HG02759 (cell line): ENCODE results near the gene AMTN.
"Not testable (repeated sequence)": the region's sequence is repeated elsewhere in the genome, so short reads cannot be mapped to it uniquely, and the experiment has no call there.

Experiments used
- ATAC-seq: cut with Tn5 transposase; IDR thresholded peaks from one replicate; pipeline ENCODE4 v1.9.1; 2021; ENCODE audit warnings: mild to moderate bottlenecking, moderate library complexity; ENCODE audit not compliant: unreplicated experiment

Gene AMTN, protein sequence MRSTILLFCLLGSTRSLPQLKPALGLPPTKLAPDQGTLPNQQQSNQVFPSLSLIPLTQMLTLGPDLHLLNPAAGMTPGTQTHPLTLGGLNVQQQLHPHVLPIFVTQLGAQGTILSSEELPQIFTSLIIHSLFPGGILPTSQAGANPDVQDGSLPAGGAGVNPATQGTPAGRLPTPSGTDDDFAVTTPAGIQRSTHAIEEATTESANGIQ

GRCh38 chr4:70518269-70518668 lies at the start of gene AMTN:
Gene AMTN, plus strand, starts transcription at chr4:70518569. Its CDS starts 209 bp downstream, at chr4:70518778.
- no peak for ATAC-seq

- ATAC-seq: no peak
These were observed 46.5 kb upstream of the AMTN start, which contains the start of gene MUC7 for GRCh38 chr4:70471897-70472296. Gene MUC7, plus strand, starts transcription at chr4:70472197. Its CDS starts 1,825 bp downstream, at chr4:70474022.

DNA sequence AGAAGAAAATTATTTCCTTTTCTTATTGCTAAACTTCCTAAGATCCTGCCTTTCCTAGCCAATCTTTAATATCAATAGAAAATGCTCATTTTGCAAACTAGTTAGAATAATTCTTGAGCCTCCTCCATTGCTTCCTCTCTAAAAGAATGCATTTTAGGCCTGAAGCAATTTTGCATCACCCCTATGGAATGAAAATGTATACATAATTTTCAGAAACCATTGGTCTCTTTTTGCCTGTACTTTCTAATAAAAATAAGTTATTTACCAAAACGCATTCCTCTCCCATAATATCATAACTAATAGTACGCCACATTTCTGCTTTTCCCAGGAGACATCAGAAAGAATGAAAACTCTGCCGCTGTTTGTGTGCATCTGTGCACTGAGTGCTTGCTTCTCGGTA lies 44.7 kb upstream of the AMTN start:
- ATAC-seq: no peak

DNA sequence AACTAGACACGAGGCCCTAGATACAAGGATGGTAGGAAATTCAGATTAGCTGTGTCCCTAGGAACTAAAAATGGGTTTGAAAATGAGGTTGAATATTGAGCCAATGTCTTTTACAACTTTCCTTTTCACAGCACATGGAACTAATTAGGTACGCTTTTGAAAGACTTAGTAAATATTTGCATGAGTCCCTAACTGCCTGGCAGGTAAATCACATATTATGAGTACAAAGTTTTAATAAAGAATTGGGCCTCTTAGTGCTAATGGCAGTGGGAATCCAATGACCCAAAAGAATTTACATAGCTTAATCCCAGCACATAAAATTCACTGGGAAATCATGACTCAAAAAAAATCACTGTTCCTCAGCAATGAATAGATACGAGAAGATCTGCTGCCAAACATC lies 29.6 kb upstream of the AMTN start:
- ATAC-seq: no peak

- no peak for ATAC-seq
These were observed 22.1 kb upstream of the AMTN start for GRCh38 chr4:70496231-70496630.

- ATAC-seq: not testable (repeated sequence)
These were observed 16.5 kb upstream of the AMTN start for GRCh38 chr4:70501838-70502237.

DNA sequence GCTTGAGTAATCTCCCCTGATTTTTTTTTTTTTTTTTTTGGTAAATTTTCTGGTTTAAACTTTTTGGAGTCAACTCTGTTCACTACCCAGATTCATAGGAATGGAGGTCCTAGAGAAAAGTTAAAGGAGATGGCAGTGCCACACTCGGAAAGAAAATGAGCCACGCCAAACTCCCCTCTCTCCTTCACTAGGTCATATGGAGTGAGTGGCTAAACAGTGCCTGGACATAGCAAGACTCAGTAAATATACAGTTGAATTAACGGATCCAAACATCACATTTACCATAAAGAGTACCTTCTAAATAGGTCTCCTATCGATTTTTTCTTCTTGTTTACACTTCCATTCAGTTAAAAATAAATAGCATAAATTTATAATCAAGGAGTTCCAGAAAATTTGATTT lies 13.6 kb upstream of the AMTN start:
- no peak for ATAC-seq

- ATAC-seq: peak; percentile 96
These were observed 13.1 kb upstream of the AMTN start for GRCh38 chr4:70505151-70505748.

- ATAC-seq: no peak
These were observed 9.6 kb upstream of the AMTN start for GRCh38 chr4:70508801-70509200.

- ATAC-seq: no peak
These were observed 7.0 kb upstream of the AMTN start for GRCh38 chr4:70511365-70511764.

GRCh38 chr4:70515367-70516250 lies 2.8 kb upstream of the AMTN start:
- ATAC-seq: no peak

- no peak for ATAC-seq
These were observed 347 bp downstream of the AMTN start for GRCh38 chr4:70518716-70519115.

- no peak for ATAC-seq
These were observed 4.3 kb downstream of the AMTN start for GRCh38 chr4:70522626-70523025.

- no peak for ATAC-seq
These were observed 12.6 kb downstream of the AMTN start for GRCh38 chr4:70530997-70531396.

GRCh38 chr4:70531981-70532380 lies 13.6 kb downstream of the AMTN start:
- peak; percentile 75 for ATAC-seq

DNA sequence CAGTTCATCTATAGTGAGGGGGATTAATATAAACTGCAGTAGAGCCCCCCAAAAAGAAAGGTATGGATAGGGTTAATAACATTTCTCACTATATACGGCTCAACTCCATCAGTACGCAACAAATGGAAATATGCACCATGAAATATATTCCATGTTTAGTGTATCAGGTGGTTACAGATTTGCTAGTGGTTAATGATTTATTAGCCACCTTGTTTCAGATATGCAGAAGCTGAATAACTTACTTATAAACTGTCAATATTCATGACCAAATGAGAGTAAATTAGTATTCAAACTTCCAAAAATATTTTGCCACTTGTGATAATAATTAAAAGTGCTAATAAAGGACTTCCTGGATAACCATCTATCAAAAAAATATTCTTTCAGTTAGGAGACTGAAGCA lies 14.8 kb downstream of the AMTN start:
- peak; percentile 48 for ATAC-seq

DNA sequence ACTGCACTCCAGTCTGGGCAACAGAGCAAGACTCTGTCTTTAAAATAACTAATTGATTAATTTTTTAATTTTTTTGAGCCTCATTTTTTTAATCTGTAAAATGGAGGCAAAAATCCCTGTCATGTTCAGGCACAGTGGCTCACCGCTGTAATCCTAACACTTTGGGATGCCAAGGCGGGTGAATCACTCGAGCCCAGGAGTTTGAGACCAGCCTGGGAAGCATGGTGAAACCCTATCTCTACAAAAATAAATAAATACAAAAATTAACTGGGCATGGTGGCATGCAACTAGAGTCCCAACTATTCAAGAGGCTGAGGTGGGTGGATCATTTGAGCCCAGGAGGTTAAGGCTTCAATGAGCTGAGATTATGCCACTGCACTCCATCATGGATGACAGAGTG lies 15.4 kb downstream of the AMTN start:
- ATAC-seq: no peak

- not testable (repeated sequence) for ATAC-seq
These were observed 16.5 kb downstream of the AMTN start for GRCh38 chr4:70534886-70535285.

- peak; percentile 44 for ATAC-seq
These were observed 20.5 kb downstream of the AMTN start for GRCh38 chr4:70538869-70539268.

- no peak for ATAC-seq
These were observed 26.0 kb downstream of the AMTN start for GRCh38 chr4:70544279-70544868.

DNA sequence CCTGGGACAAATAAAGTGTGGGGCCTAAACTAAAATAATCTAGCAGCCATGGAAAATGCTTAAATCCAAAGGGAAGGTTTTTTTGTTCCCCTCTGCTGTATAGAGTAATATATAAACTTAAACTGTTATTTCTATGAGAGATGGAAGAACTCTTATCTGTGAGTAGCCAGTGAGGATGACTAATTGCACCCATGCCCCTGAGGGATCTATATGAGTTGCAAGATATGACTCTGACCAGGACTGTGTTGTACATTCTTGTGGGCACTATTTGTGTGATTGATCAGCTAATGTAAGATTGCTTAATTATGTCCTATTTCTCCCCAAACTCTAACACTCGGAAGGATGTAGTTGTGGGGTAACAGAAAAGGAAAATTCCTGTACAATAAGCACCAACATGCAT lies 38.5 kb downstream of the AMTN start:
- ATAC-seq: no peak
